ENCODE data around the gene GAS2.

DNA sequence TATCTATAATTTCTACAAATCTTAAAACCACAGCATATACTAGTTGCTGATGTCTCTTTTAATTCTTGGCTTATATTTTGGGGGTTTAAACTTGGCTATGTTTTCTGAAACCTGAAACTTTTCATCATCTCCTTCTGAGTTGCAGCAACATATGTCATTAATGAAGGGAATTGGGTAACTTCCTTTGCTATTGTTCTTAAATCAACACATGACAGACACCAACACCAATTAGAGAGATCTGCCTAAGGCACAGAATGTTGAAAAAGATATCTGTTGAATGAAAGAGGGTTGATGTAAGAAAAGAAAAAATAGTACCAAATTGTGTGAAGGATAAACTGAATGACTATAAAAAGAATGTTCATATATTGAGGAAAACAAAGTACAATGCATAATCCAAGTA lies 10.3 kb upstream of the GAS2 start:
- TF ChIP-seq, protein P1, sequence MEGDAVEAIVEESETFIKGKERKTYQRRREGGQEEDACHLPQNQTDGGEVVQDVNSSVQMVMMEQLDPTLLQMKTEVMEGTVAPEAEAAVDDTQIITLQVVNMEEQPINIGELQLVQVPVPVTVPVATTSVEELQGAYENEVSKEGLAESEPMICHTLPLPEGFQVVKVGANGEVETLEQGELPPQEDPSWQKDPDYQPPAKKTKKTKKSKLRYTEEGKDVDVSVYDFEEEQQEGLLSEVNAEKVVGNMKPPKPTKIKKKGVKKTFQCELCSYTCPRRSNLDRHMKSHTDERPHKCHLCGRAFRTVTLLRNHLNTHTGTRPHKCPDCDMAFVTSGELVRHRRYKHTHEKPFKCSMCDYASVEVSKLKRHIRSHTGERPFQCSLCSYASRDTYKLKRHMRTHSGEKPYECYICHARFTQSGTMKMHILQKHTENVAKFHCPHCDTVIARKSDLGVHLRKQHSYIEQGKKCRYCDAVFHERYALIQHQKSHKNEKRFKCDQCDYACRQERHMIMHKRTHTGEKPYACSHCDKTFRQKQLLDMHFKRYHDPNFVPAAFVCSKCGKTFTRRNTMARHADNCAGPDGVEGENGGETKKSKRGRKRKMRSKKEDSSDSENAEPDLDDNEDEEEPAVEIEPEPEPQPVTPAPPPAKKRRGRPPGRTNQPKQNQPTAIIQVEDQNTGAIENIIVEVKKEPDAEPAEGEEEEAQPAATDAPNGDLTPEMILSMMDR (IDR thresholded peaks at IDR 0.05; ENCODE audit: poor library complexity, severe bottlenecking) = no peak
- TF ChIP-seq, protein P2, sequence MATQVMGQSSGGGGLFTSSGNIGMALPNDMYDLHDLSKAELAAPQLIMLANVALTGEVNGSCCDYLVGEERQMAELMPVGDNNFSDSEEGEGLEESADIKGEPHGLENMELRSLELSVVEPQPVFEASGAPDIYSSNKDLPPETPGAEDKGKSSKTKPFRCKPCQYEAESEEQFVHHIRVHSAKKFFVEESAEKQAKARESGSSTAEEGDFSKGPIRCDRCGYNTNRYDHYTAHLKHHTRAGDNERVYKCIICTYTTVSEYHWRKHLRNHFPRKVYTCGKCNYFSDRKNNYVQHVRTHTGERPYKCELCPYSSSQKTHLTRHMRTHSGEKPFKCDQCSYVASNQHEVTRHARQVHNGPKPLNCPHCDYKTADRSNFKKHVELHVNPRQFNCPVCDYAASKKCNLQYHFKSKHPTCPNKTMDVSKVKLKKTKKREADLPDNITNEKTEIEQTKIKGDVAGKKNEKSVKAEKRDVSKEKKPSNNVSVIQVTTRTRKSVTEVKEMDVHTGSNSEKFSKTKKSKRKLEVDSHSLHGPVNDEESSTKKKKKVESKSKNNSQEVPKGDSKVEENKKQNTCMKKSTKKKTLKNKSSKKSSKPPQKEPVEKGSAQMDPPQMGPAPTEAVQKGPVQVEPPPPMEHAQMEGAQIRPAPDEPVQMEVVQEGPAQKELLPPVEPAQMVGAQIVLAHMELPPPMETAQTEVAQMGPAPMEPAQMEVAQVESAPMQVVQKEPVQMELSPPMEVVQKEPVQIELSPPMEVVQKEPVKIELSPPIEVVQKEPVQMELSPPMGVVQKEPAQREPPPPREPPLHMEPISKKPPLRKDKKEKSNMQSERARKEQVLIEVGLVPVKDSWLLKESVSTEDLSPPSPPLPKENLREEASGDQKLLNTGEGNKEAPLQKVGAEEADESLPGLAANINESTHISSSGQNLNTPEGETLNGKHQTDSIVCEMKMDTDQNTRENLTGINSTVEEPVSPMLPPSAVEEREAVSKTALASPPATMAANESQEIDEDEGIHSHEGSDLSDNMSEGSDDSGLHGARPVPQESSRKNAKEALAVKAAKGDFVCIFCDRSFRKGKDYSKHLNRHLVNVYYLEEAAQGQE (IDR thresholded peaks at IDR 0.05; ENCODE audit: borderline replicate concordance) = no peak
- TF ChIP-seq POLR2AphosphoS5 (IDR thresholded peaks at IDR 0.05) (no peak), RAD21 (conservative IDR thresholded peaks at IDR 0.05) (no peak), SMC3 (conservative IDR thresholded peaks at IDR 0.05; ENCODE audit: poor library complexity) (no peak), EZH2 (IDR thresholded peaks at IDR 0.05; ENCODE audit: borderline replicate concordance, insufficient read depth, low read length, poor library complexity, severe bottlenecking) (no peak)

Data from neural cell (in vitro differentiated cells).